ENCODE measurements around the gene ACBD6. TPM values are rescaled to one million over a fixed set of nuclear protein-coding genes. Genes with fewer than 3 reads are reported as not detected.

Gene ACBD6
- total RNA-seq, 1 experiment from 2014 or later, result 136 TPM

GRCh38 chr1:180287988-180288705 lies 214.2 kb downstream of the ACBD6 start:
- H3K4me3 Mint-ChIP-seq (ENCODE audit: unreplicated experiment), result no peak overlapping the region
- CTCF ChIA-PET, result interaction anchor here (0.6 to 1.5 kb wide), 7 partner anchors 8 to 189 kb away, joined by 3 to 5 read pairs (median 3); no protein-coding TSS in a partner anchor
- no peaks in the 10 kb centered on the region for H3K9me3 Mint-ChIP-seq (ENCODE audit: unreplicated experiment)
- POLR2A ChIA-PET, result no interaction called here
- intact Hi-C loops (cut with micrococcal nuclease), result no loop called here
- no peak overlapping the region for H3K27ac Mint-ChIP-seq (ENCODE audit: low read depth, unreplicated experiment)
- H3K27me3 Mint-ChIP-seq (ENCODE audit: insufficient read depth, unreplicated experiment), result no peaks in the 10 kb centered on the region
- H3K36me3 Mint-ChIP-seq (ENCODE audit: insufficient read depth, unreplicated experiment), result peaks cover 41% of the 10 kb centered on the region
- TF ChIP-seq CTCF (IDR thresholded peaks at IDR 0.05; ENCODE audit: unreplicated experiment), result no peak
- BruUV-seq (replicated peaks), result no TSS peak
- peaks cover 5% of the 10 kb centered on the region for H3K4me1 Mint-ChIP-seq (ENCODE audit: insufficient read depth, unreplicated experiment)
- no peak for DNase-seq (ENCODE audit: unreplicated experiment)

GRCh38 chr1:180286417-180286816 lies 216.0 kb downstream of the ACBD6 start:
- H3K36me3 Mint-ChIP-seq (ENCODE audit: insufficient read depth, unreplicated experiment), result peaks cover 48% of the 10 kb centered on the region
- TF ChIP-seq CTCF (IDR thresholded peaks at IDR 0.05; ENCODE audit: unreplicated experiment), result no peak
- no peak overlapping the region for H3K4me3 Mint-ChIP-seq (ENCODE audit: unreplicated experiment)
- BruUV-seq (replicated peaks), result no TSS peak
- ChIA-PET POLR2A (interaction anchor here (0.8 to 1.9 kb wide), 6 partner anchors 9 to 123 kb away, joined by 3 to 8 read pairs (median 3); no protein-coding TSS in a partner anchor), CTCF (interaction anchor here (1.2 to 1.5 kb wide), 3 partner anchors 13 to 191 kb away, joined by 3 to 4 read pairs (median 3); no protein-coding TSS in a partner anchor)
- no peak for DNase-seq (ENCODE audit: unreplicated experiment)
- peaks cover 5% of the 10 kb centered on the region for H3K4me1 Mint-ChIP-seq (ENCODE audit: insufficient read depth, unreplicated experiment)
- H3K9me3 Mint-ChIP-seq (ENCODE audit: unreplicated experiment), result no peaks in the 10 kb centered on the region
- intact Hi-C loops (cut with micrococcal nuclease), result no loop called here
- no peak overlapping the region for H3K27ac Mint-ChIP-seq (ENCODE audit: low read depth, unreplicated experiment)
- no peaks in the 10 kb centered on the region for H3K27me3 Mint-ChIP-seq (ENCODE audit: insufficient read depth, unreplicated experiment)

DNA sequence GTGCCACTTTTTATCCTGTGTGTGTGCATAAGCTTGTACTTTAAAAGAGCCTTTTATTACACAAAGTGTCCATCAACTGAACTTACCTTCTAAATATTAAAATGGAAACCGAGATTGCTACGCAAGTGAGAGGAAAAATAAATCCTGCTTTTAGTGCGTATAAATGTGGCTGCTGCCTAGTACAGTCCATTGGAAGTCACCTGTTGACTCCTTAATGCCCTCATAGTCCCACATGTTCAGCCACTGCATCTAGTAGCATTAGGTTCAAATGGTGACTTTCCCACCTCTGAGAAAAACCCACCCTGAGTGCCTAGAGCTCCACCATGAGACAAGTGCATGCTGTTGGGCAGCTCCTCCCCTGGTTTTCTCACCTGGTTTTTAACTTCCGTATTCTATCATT lies 219.3 kb downstream of the ACBD6 start:
- no peaks in the 10 kb centered on the region for H3K4me1 Mint-ChIP-seq (ENCODE audit: insufficient read depth, unreplicated experiment)
- no peaks in the 10 kb centered on the region for H3K27me3 Mint-ChIP-seq (ENCODE audit: insufficient read depth, unreplicated experiment)
- no peak overlapping the region for H3K4me3 Mint-ChIP-seq (ENCODE audit: unreplicated experiment)
- intact Hi-C loops (cut with micrococcal nuclease), result no loop called here
- DNase-seq (ENCODE audit: unreplicated experiment), result no peak
- H3K9me3 Mint-ChIP-seq (ENCODE audit: unreplicated experiment), result no peaks in the 10 kb centered on the region
- CTCF ChIA-PET, result interaction anchor here (0.6 to 3.2 kb wide), 7 partner anchors 11 to 371 kb away, joined by 3 to 16 read pairs (median 3); no protein-coding TSS in a partner anchor
- no peak for TF ChIP-seq CTCF (IDR thresholded peaks at IDR 0.05; ENCODE audit: unreplicated experiment)
- H3K27ac Mint-ChIP-seq (ENCODE audit: low read depth, unreplicated experiment), result no peak overlapping the region
- peaks cover 74% of the 10 kb centered on the region for H3K36me3 Mint-ChIP-seq (ENCODE audit: insufficient read depth, unreplicated experiment)
- BruUV-seq (replicated peaks), result no TSS peak
- POLR2A ChIA-PET, result interaction anchor here (0.6 to 0.9 kb wide), 2 partner anchors 9 to 26 kb away, joined by 3 read pairs; no protein-coding TSS in a partner anchor

- H3K9me3 Mint-ChIP-seq (ENCODE audit: unreplicated experiment), result no peaks in the 10 kb centered on the region
- no peaks in the 10 kb centered on the region for H3K27me3 Mint-ChIP-seq (ENCODE audit: insufficient read depth, unreplicated experiment)
Observed at GRCh38 chr1:180282401-180283044, 219.9 kb downstream of the ACBD6 start.

More at GRCh38 chr1:180282401-180283044, 219.9 kb downstream of the ACBD6 start:
- no peak for TF ChIP-seq CTCF (IDR thresholded peaks at IDR 0.05; ENCODE audit: unreplicated experiment)
- H3K36me3 Mint-ChIP-seq (ENCODE audit: insufficient read depth, unreplicated experiment), result peaks cover 74% of the 10 kb centered on the region
- BruUV-seq (replicated peaks), result no TSS peak
- H3K4me1 Mint-ChIP-seq (ENCODE audit: insufficient read depth, unreplicated experiment), result no peaks in the 10 kb centered on the region
- ChIA-PET POLR2A (interaction anchor here (0.6 kb wide), 3 partner anchors 9 to 68 kb away, joined by 3 read pairs; no protein-coding TSS in a partner anchor), CTCF (interaction anchor here (0.6 to 3.2 kb wide), 6 partner anchors 12 to 308 kb away, joined by 3 to 16 read pairs (median 4); no protein-coding TSS in a partner anchor)
- H3K27ac Mint-ChIP-seq (ENCODE audit: low read depth, unreplicated experiment), result no peak overlapping the region
- DNase-seq (ENCODE audit: unreplicated experiment), result no peak
- intact Hi-C loops (cut with micrococcal nuclease), result no loop called here
- no peak overlapping the region for H3K4me3 Mint-ChIP-seq (ENCODE audit: unreplicated experiment)
